HG03565 (cell line): ENCODE data around the gene SPSB3.

ENCODE experiments used
- ATAC-seq: cut with Tn5 transposase; IDR thresholded peaks from one replicate; pipeline ENCODE4 v1.9.1; 2021; ENCODE audit warnings: mild to moderate bottlenecking, moderate library complexity; ENCODE audit not compliant: unreplicated experiment

Gene SPSB3

DNA sequence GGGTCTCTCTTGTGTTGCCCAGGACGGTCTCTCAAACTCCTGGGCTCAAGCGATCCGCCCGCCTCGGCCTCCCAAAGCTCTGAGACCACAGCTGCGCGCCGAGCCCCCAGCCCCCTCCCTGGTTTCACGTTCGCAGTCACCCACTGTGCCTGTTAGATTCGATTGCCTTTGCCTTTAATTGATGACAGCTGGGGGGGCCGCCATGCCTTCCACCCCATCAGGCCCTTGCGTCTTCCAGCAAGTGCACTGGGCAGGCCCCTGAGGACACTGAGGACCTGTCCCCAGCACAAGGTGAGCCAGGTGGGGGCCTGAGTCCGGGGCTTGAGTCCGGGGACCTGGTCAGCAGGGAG, 7.9 kb upstream of the SPSB3 start:
- no peak for ATAC-seq

DNA sequence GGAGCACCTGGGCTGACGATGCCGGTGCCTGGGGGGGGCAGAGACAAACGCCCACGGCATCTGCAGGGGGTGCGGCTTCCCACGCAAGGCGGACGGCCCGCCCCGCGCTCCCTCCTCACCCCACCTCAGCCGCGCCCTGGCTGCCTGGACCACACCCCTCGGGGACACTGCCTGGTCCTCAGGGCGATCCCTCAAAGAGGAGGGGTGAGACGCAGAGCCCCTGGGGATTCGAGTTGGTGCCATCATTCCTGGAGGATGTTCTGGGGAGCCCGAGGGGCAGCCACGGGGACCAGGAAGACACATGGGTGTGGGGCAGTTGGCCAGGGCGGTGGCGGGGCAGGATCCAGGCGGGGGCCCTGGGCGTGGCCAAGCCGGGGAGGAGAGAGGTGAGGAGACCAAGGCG, 7.3 kb upstream of the SPSB3 start:
- ATAC-seq: no peak

DNA sequence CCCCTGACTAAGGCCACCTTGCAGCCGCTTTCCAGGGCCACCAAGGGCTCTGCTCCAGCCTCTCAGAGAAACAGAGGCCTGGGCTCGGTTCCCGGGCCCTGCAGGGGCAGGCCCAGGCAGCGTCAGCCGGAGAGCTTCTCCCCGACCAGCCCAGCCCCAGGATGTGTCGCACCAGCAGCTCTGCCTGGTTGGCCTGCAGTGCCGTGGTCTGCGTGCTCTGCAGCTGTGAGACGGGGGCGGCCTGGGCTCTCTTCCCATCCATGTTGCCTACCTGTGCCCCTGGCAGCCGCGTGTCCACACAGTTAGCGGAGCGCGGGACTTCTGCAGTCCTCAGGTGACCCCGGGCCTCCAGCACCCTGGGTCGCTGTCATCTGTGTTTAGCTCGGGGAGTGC, 6.3 kb upstream of the SPSB3 start:
- no peak for ATAC-seq

DNA sequence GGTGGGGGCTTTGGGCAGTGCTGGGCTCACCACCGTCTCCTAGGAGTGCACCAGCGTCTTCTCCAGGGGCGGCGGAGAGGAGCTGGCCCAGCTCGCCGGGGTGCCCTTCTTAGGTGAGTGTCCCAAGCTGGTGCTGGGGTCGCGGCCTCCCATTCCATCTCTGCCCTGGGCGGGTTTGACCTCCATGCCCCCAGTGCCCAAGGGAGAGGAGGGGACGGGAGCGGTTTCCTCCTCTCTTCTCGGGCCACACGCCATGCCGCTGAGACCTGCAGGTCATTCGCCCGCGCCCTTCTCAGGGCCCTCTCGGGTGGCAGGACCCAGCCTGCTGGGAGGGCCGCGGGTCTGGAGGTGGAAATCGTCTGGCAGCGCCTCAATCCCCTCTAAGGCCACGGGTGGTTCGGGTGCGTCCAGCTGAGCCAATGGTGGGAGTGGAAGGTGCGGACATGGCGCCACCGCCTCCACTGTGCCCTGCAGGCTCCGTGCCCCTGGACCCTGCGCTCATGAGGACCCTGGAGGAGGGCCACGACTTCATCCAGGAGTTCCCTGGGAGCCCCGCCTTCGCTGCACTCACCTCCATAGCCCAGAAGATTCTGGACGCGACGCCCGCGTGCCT, 5.8 kb upstream of the SPSB3 start:
- no peak for ATAC-seq

DNA sequence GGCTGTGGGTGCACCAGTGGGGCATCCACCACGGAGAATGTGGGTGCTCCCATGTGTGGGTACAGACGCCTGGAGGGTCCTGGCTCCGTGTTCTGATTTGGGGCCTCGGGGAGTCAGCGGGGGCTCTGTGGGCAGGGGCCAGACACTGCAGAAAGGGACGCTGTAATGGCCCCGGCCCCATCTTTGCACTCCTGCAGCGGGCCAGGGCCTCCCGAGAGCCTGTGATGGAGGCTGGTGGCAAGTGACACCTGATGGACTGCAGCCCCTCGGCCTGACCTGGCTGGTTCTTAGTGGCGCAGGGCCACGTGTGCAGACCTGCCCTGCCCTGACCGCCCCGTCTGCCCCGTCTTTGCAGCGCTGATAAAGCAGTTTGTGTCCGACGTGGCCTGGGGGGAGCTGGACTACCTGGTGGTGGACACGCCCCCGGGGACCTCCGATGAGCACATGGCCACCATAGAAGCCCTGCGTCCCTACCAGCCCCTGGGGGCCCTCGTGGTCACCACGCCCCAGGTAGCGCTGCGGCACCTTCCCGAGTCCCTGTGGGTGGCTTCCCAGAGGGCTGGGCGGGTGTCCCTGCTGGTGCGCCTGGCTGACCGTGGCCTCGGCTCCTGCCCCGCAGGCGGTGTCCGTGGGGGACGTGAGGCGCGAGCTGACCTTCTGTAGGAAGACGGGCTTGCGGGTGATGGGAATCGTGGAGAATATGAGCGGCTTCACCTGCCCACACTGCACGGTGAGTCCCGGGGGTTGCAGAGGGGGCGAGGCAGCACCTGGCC, 5.1 kb upstream of the SPSB3 start:
- ATAC-seq: no peak

DNA sequence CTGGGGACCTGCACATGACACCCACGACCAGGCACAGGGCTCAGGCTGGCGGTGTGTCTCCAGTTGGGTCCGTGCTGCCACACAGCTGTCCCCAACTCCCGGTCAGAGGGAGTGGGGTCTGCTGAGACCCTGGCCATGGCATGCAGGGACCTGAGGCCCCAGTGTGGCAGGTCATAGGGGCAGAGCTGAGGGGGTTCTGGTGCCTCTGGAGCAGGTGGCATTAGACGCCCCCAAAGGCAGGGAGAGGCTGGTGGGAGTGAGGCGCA, 4.6 kb upstream of the SPSB3 start:
- no peak for ATAC-seq

DNA sequence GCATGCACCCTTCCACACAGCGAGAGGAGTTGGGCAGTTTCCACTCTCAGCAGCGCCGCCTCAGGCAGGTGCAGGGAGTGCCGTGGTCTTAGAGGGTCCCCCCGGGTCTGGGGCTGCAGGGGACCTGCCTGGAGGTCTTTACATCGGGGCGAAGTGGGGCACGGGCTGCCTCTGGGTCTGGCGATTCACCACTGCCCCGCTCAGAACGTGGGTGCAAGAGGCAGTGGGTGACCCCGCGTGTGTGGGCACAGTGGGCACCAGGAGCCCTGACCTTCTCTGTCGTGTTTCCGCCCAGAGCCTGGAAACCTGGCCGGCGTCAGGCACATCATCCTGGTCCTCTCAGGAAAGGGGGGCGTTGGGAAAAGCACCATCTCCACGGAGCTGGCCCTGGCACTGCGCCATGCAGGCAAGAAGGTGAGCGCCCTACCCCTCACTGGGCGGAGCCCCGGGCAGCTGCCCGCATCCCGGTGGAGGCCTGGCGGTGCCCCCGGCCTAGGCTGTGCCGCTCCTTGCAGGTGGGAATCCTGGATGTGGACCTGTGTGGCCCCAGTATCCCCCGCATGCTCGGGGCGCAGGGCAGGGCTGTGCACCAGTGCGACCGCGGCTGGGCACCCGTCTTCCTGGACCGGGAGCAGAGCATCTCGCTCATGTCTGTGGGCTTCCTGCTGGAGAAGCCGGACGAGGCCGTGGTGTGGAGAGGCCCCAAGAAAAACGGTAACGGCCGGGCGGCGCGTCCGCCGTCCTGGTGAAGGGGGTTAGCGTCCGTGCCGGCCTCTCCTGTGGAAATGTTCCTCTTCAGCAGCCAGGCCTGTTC, 4.1 kb upstream of the SPSB3 start:
- no peak for ATAC-seq

DNA sequence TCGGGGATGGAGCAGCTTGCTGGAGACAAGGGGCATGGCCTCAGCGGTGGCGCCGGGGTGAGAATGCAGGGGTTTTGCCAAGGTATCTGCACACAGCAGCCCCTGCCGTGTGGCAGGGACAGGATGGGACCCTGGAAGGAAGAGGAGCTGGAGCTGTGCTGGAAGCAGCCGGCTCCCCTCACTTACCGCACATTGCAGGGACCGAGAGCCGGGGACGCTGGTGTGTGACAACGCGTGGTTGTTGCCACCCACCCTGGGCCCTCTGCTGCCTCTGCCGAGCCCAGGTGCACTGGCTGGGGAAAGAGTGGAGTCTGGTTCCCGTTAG, 3.4 kb upstream of the SPSB3 start:
- ATAC-seq: no peak

DNA sequence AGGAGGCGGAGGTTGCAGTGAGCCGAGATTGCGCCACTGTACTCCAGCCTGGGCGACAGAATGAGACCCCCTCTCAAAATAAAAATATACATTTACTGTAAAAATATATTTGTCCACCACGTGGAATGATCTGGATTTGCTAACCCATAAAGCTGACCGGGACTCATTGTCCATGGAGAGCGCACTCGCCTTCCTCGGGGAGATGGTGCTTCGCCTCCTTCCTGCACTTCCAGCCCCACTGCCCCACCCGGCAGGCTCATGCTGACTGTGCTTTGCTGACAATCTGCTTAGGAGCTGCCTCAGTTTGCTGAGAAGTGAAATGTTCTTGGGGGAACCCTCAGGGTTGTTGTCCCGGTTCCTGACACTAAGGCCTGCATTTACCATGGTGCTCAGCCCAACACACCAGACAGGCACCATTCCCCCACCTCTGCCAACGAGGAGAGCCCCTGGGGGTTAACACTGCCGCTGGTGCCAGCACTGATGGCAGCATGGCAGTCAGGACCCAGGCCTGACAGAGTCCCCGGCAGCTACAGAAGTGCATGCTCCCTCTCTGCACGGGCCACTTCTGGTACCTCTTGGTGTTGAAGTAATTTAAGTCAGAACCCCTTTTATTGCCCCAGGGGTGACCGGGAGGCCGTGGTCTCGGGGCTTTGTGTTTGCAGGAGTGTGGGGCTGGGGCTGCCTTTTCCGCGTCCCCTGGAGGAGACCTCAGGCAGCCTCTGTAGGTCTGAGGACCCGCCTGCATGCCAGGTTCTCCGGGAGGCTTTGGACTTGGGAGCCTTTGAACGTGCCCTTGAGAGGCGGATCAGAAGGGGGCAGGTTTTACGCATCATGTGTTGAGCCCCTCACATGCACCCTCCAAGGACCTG, 2.8 kb upstream of the SPSB3 start:
- ATAC-seq: no peak

DNA sequence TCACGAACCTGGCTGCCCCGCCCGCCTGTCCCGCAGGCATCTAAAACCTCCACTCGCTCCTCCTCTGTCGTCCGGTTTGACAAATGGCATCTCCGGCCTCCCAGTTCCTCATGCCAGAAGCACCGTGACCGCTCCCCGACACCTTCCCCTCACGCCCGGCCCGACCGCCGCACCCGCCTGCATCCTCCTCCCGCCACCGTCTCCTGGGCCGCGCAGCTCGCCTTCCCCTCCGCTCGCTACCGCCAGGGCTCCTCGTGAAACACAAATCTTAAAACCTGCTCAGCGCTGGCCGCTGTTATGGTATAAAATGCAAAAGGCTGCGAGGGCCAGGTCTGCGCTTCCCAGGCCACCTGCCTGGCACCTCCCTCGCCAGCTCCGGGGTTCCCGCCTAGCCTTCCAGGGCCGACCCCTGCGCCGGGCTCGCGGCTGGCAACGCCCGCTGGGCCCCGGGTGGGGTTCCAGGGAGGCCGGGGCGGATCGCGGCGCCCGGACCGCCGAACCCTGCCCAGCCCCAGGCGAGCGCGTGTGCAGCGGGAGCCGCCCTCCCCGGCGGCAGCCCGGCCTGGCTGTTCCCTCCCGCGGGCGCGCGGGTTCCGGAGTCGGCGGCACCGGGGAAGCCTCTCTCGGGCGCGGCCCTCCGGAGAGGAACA, 488 bp downstream of the SPSB3 start:
- peak; percentile 2 for ATAC-seq

DNA sequence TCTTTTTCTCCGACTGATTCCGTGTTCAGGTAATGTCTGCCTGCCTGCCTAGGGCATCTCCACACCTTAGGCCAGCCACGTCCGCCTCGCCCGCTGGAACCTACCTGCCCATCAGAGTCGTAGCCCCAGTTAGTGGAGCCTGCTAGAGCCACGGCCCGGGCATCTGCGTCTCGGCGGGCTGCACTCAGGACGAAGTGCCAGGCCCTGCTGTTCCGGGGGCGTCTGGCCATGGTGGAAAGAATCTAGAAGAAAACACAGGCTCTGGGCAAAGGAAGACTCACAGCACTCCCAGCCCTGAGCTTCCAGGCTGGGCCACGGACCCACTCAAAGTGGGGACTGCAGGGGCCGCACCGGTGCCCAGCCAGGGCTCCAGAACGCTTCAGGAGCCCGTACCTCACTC, 1.1 kb downstream of the SPSB3 start:
- ATAC-seq: no peak

DNA sequence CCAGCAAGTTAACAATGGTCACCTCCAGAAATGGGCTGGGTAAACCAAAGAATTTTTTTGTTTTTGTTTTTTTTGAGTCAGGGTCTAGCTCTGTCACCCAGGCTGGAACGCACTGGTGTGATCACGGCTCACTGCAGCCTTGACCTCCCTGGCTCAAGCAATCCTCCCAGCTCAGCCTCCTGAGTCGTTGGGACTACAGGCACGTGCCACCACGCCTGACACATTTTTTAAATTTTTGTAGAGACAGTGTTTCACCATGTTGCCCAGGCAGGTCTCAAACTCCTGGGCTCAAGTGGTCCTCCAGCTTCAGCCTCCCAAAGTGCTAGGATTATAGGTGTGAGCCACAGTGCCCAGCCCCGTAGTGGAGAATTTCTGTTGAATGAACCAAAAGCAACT, 1.7 kb downstream of the SPSB3 start:
- no peak for ATAC-seq

DNA sequence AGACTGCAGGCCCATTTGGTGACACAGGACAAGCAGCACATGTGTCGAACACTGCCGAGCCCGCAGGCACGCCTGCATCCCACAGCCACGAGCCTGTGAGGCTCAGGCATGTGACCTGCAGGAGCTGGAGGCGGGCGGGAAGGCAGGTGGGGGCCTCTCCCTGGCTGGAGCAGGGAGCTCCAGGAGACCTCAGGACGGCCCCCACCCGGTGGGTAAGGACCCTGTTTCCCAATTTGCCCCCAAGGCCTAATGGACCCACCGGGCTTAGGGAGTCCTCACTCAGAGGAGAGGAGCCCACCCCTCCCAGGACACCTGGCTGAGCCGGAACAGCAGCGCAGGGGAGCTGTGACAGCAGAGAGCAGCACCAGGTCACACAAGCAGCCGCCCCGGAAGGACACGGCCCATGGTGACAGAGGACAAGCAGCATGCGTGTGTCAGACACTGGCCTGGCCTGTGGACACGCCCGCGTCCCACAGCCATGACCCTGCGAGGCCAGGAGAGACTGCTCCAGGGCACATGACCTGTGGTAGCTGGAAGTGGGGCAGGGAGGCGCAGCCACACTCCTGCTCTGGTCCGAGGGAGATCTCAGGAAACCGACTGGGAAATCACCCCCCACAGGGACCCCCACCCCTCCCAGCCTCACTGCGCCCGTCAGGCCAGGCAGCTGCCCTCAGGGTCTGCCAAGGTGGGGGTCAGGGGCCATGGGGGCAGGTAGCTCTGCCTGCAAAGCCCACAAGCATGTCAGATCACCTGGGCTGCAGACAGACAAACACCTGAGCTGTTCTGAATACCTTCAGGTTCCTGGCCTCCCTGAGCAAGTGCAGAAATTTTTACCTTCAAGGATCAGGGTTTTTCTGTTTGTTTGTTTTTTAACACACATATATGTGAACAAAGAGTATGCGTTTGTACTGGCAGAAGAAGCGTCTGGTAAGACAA, 2.4 kb downstream of the SPSB3 start:
- no peak for ATAC-seq

DNA sequence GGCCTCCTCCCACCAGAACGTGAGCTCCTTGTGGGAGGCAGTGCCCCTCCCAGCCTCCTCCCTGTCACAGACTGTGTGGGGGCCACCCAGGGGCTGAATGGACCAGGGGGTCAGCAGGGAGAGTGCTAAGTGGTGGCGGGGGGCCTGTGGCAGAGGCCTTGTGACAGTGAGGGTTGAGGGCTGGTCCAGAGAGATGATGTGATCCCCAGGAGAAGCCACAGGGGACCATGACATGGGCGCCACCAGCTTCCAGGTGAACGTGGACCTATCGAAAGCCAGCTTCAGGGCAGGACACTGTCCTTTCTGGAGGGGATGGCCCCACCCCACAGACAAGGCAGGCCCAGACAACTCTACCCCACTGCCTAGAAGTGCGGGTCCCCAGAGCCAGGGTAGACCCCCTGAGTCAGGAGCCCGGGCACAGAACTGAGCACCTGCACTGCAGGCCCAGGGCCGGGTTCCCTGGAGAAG, 3.1 kb downstream of the SPSB3 start:
- ATAC-seq: no peak

DNA sequence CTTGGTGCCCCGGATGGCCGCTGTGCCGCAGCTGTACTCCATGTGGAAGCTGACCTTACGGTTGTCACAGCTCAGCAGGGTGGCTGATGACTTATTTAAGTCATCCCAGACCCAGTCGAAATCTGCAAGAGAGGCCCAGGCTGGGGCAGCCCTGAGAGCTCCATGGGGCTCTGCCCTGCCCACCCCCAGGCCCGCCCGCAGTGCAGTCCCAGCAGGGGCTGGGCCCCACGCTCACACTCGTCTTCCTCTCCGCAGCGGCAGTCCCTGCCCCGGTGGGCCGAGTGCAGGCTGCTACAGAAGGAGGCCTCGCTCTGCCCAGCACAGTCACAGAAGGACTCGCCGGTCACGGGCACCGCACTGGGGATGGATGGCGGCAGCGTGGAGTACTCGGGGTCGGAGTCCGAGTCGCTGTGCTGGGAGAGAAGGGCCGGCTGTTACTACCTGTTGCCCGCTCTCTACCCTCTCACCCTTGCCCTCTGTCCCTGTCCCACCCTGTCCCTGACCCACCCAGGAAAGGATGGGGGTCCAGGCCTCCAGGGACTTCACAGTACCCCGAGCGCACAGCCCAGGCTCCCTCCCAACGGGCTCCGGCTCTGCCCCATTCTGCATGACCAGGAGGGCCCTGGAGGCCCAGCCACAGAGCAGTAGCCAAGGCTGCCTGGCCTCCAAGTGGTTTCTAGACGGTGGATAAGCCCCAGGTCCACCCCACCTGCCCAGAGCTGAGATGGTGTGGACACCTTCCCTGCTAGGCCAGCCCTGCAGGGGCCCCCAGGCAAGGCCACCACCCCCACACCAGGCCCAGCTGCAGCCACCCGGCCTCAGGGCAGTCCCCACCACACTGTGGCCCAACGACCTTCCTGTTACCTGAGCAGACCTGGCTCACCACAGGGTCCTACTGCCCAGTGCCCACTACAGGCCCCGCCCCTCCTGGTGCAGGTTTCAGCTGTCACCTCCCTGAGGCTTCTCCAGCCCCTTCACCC, 3.9 kb downstream of the SPSB3 start:
- no peak for ATAC-seq

DNA sequence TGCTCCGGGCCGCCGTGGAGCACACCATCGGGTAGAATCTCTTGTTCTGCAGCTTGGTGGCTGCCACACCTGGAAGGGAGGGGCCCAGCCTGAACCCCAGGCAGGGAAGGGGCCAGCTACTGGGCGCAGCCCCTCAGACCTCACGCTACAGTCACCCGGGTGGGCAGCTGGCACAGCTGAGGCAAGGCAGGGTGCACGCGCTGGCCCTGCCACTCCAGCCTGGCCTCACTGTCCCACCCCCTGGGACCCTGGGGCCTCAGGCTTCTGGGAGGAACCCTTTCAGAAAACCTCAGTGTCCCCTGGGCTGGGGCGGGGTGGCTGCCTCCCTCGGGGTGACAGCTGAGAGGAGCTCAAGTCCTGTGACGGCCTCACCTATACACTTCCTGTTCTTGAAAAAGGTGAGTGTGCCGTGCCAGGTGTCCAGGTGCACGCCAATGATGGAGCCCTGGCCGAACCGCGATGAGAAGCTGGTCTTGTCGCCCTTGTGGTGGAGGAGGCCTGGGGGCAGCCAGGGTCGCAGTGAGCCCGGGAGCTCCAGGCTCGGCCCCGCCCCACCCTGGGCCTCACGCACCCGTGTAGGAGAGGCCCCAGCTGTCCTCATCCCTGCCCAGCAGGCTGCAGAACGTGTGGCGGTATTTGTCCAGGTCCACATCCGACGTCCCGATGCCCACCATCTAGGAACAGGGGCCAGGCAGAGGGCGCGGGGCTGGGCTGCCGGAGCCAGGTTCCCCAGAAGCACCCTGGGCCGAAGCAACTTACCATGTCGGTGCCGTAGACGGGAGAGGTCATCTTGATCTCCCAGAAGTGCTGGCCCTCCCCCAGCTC, 4.8 kb downstream of the SPSB3 start:
- no peak for ATAC-seq

DNA sequence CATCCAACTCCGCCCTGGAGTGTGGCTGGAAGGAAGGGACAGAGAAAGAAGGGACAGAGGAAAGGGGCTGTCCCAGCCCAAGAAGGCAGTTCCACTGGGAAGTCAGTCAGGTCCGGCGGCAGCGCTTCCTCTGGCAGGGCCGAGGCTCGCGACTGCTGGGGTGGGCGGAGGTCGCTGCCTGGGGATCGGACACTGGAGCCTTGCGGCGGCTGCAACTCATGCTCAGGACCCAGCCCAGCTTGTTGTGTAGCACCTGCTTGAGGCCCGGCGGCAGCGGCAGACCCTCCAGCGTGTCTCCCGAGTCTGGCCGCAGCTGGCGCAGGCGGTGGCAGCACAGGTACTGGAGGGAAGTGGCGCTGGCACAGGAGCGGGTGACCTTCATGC, 5.4 kb downstream of the SPSB3 start:
- ATAC-seq: no peak

DNA sequence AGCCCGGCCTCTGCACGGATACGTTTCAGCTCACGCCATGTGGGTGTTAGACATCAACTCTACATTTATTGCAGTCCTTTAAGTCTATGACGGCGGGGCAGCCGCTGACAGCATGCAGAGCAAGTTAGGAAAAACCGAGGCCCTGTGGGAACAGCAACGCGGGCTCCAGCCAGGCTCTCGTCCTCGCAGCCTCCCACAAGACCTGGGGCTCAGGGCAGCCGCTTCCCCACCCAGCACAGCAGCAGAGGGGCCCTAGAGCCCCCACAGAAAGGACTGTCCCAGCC, 5.8 kb downstream of the SPSB3 start:
- no peak for ATAC-seq
